C4-2B (cell line): Measurements from ENCODE around the gene EIF4G1.
A peak's percentile ranks its signal among the peaks of the same experiment; 100 is the strongest.

Experiments
- H3K27ac ChIP-seq: fragments of 450-650 bp; 2 replicates; pipeline ENCODE4 v1.5.1; 2017
- CTCF ChIP-seq: fragments of 450-650 bp; conservative IDR thresholded peaks from 2 replicates; pipeline ENCODE4 v1.5.1; 2017; ENCODE audit warnings: mild to moderate bottlenecking
- ZFX ChIP-seq: fragments of 450-650 bp; IDR thresholded peaks from 2 replicates; pipeline ENCODE4 v1.6.1; 2017

The EIF4G1 gene

GRCh38 chr3:184308744-184309143, 5.7 kb upstream of the EIF4G1 start:
- no peak for TF ChIP-seq CTCF
- TF ChIP-seq ZFX: no peak
- H3K27ac ChIP-seq: no peak overlapping the region

- H3K27ac ChIP-seq: no peak overlapping the region
- TF ChIP-seq CTCF (no peak), ZFX (no peak)
These were observed 2.8 kb upstream of the EIF4G1 start for GRCh38 chr3:184311633-184312032.

GRCh38 chr3:184314700-184315542, 515 bp downstream of the EIF4G1 start:
- TF ChIP-seq CTCF: no peak
- peak; percentile 94 for TF ChIP-seq ZFX
- peak overlapping the region; percentile 95 for H3K27ac ChIP-seq

GRCh38 chr3:184315543-184315867, 1.1 kb downstream of the EIF4G1 start:
- peak overlapping the region; percentile 95 for H3K27ac ChIP-seq

GRCh38 chr3:184315871-184316661, 1.7 kb downstream of the EIF4G1 start:
- TF ChIP-seq ZFX (no peak), CTCF (no peak)
- H3K27ac ChIP-seq: peak overlapping the region; percentile 95

More at GRCh38 chr3:184315543-184315867, 1.1 kb downstream of the EIF4G1 start:
- TF ChIP-seq CTCF (no peak), ZFX (no peak)

GRCh38 chr3:184316792-184317191, 2.4 kb downstream of the EIF4G1 start:
- H3K27ac ChIP-seq: peak overlapping the region; percentile 95
- TF ChIP-seq CTCF (no peak), ZFX (no peak)

GRCh38 chr3:184317201-184317600, 2.8 kb downstream of the EIF4G1 start:
- no peak for TF ChIP-seq ZFX
- TF ChIP-seq CTCF: no peak

More at GRCh38 chr3:184317201-184317600, 2.8 kb downstream of the EIF4G1 start:
- peak overlapping the region; percentile 95 for H3K27ac ChIP-seq
